PC-3 (cell line): ENCODE data around the gene DNAJB6.

Experiments
- CTCF ChIP-seq: fragments of 300-600 bp; sonication (generic); conservative IDR thresholded peaks from 2 replicates; pipeline ENCODE4 v1.5.1; 2017; ENCODE audit warnings: antibody characterized with exemption, low read depth, mild to moderate bottlenecking, low read length
- EZH2 ChIP-seq: fragments of 300-600 bp; sonication (generic); IDR thresholded peaks from one replicate; pipeline ENCODE4 v1.6.1; 2017; ENCODE audit warnings: antibody characterized with exemption, mild to moderate bottlenecking, low read length; ENCODE audit not compliant: unreplicated experiment

DNA sequence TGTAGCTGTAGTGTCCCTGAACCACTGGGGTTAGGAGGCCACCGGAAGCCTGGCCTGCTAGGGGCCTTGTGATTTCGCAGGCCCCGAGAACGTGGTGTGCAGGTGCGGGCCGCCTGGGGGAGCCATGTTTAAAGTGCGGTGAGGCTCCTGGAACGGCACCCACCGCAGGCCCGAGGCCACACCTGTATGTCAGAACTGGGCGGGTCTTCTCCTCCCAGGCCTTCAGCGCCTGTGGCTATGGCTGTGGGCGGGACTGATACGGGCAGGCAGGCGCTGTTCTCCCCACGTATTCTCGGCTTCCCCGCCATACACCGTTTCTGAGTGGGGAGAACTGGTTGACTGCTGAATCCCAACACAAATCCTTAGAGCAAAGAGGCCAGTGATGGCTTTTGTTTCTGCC is 74.8 kb downstream of the DNAJB6 start:
- no peak for TF ChIP-seq EZH2
- peak; percentile 32; the same call in 1 of the 2 replicates for TF ChIP-seq CTCF
